ENCODE measurements around the gene CD209. TPM values are rescaled to one million over a fixed set of nuclear protein-coding genes. Genes with fewer than 3 reads are reported as not detected.

CD209 gene
- total and polyA plus RNA-seq, 2 of the 8 experiments (the other 6 are each of a cell fraction or from before 2014, with no cell fraction given) = 0.05 to 0.22 TPM

- peak; percentile 71 for TF ChIP-seq CHD7 (IDR thresholded peaks at IDR 0.05; ENCODE audit: insufficient replicate concordance, low read length)
- TF ChIP-seq YY1 (IDR thresholded peaks at IDR 0.05; ENCODE audit: low read depth, low read length) = peak; percentile 77
- TF ChIP-seq SP1 (IDR thresholded peaks at IDR 0.05; ENCODE audit: low read depth, low read length) = peak; percentile 92
- TF ChIP-seq GTF2F1 (IDR thresholded peaks at IDR 0.05; ENCODE audit: borderline replicate concordance, low read depth, low read length) = no peak
- TF ChIP-seq NANOG (IDR thresholded peaks at IDR 0.05; ENCODE audit: insufficient read depth, low read depth, low read length, poor library complexity, severe bottlenecking) = no peak
- no peak for TF ChIP-seq ATF3 (IDR thresholded peaks at IDR 0.05; ENCODE audit: insufficient read depth, low read depth, low read length)
- no peak for TF ChIP-seq EZH2 (IDR thresholded peaks at IDR 0.05; ENCODE audit: low read depth, low read length, severe bottlenecking)
- TF ChIP-seq TBP (IDR thresholded peaks at IDR 0.05; ENCODE audit: low read depth, low read length) = no peak
- TF ChIP-seq TEAD4 (IDR thresholded peaks at IDR 0.05; ENCODE audit: low read depth, low read length) = no peak
- 0 out of 2 replicates have a peak, but pooled peaks have one; percentile 34 for TF ChIP-seq MAX (IDR thresholded peaks at IDR 0.05)
- TF ChIP-seq POU5F1 (IDR thresholded peaks at IDR 0.05; ENCODE audit: low read depth, low read length) = no peak
Observed at GRCh38 chr19:7748756-7749155, 1.4 kb upstream of the CD209 start (continued).

All from H1 (cell line).